GM18861 (cell line): ENCODE data around the gene GGN.
"Not testable (repeated sequence)": the region's sequence is repeated elsewhere in the genome, so short reads cannot be mapped to it uniquely, and the experiment has no call there.

Experiments
- ATAC-seq: cut with Tn5 transposase; IDR thresholded peaks from one replicate; pipeline ENCODE4 v1.9.1; 2021; ENCODE audit not compliant: unreplicated experiment

The GGN gene

GRCh38 chr19:38387550-38388348, at the start of gene GGN:
Gene GGN (minus strand): TSS chr19:38388034. CDS start chr19:38387261, 773 bp downstream.
- ATAC-seq = no peak

GRCh38 chr19:38437295-38437694, 49.5 kb upstream of the GGN start:
- no peak for ATAC-seq

GRCh38 chr19:38434549-38435051, 46.8 kb upstream of the GGN start:
- ATAC-seq = no peak

DNA sequence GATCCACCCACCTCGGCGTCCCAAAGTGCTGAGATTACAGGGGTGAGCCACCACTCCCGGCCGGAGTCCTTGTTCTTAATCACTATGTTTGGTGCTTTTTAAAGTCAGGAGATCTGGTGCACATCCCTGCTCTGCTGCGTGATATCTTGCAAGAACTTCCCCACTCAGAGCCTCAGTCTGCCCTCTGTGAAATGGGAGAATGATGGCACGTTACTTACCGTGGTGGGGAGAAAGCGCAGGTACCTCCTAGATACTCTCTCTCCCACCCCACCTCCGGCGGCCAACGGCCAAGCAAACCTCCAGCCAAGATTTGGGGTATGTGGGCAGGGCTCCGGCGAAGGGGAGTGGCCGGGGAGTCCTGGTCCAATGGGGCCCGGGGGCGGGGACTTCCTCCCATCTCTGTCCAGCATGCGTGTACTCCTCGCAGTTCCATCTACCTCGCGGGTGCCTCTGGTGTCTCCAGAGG, 45.5 kb upstream of the GGN start, which contains the start of gene RYR1:
RYR1 (plus strand) TSS at position 424 of the 466 bp plus-strand sequence. CDS start 139 bp downstream, outside the sequence.
- no peak for ATAC-seq

DNA sequence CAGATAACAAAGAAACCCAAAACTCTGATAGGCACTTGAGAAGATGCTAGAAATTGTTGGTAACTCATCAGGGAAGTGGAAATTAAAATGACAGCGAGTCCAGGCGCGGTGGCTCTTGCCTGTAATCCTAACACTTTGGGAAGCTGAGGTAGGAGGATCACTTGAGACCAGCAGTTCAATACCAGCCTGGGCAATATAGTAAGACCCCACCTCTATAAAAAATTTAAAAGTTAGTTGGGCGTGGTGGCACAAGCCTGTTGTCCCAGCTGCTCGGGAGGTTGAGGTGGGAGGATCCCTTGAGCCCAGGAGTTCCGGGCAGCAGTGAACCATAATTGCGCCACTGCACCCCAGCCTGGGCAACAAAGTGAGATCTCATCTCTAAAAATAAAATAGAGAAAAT, 43.1 kb upstream of the GGN start:
- ATAC-seq = no peak

- no peak for ATAC-seq
These were observed 42.0 kb upstream of the GGN start for GRCh38 chr19:38429811-38430156.

DNA sequence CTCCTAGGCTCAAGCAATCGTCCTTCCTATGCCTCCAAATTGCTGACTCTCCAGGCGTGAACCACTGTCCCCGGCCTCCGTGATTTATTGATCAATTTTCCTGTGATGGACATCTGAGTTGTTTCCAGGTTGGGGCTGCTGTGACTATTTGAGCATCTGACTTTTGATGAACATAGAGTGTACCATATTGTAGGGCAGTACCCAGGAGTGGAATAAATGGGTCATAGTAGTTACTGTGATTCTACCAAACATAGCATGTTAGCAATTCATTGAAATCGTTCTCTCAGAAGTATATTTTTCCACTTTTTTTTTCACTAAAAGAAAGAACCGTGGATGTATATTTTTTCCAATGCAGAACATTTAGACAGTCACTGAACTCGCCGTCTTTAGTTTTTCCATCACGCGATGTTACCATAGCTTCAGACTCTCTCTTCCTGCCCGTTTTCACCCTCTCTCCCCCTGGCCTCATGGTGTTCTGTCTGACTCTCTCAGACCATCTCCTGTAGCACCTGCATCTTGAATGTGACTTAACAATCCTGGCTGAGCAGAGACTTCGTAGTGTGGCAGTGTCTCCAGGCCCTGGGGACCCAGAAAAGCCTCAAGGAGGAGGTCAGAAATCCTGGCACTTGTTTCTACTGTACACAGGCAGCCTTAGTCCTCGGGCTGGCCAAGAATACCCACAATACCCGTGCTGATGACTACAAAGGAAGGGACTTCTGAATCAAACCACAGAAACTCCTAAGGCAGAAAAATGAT, 41.4 kb upstream of the GGN start:
- ATAC-seq = no peak

- ATAC-seq = not testable (repeated sequence)
These were observed 39.3 kb upstream of the GGN start for GRCh38 chr19:38427035-38427677.

GRCh38 chr19:38425810-38426466, 38.1 kb upstream of the GGN start, which contains the start of gene RASGRP4:
Gene RASGRP4 (minus strand): TSS chr19:38426219. CDS start chr19:38426091, 128 bp downstream.
- ATAC-seq = no peak

- no peak for ATAC-seq
These were observed 37.5 kb upstream of the GGN start for GRCh38 chr19:38425222-38425809.

GRCh38 chr19:38424272-38424671, 36.4 kb upstream of the GGN start:
- ATAC-seq = no peak

- no peak for ATAC-seq
These were observed 34.6 kb upstream of the GGN start for GRCh38 chr19:38422438-38422837.

GRCh38 chr19:38421856-38422255, 34.0 kb upstream of the GGN start:
- no peak for ATAC-seq

DNA sequence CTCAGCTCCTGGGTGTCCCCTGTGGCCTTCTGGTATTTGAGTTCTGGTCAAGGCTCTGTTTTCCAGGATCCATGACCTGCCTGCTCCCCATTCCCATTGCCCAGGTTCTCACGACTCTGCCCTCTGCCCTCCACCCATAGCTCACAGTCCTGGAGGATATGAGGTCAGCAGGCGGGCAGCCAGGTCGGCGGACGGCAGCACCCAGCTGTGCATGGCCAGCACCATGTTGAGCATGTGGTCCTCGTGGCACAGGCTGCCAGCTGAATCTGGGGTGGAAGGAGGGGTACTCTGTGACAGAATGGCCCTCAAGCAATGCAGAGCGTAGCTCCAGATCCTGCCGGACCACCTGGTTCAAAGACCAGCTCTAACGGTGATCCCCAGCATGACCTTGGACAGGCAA, 33.1 kb upstream of the GGN start:
- no peak for ATAC-seq

- no peak for ATAC-seq
These were observed 30.0 kb upstream of the GGN start for GRCh38 chr19:38417544-38418506.

GRCh38 chr19:38417146-38417543, 29.3 kb upstream of the GGN start:
- no peak for ATAC-seq

DNA sequence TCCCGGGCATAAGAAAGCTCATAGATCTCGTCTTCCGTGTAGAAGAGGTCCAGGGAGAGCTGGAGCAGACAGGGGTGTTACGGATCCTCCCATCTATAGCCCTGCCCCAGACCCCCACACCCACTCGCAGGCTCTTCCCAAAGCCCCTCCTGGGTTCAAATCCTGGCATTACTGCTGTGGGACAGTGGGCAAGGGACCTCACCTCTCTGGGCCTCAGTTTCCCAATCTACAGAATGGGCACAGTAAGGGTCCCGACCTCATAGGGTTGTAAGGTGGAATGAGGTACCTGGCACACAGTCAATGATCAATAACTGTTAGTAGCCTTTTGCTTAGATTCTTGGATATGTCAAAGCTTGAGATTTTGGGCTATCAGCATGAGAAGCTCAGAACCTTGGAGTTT, 25.6 kb upstream of the GGN start:
- ATAC-seq = no peak

DNA sequence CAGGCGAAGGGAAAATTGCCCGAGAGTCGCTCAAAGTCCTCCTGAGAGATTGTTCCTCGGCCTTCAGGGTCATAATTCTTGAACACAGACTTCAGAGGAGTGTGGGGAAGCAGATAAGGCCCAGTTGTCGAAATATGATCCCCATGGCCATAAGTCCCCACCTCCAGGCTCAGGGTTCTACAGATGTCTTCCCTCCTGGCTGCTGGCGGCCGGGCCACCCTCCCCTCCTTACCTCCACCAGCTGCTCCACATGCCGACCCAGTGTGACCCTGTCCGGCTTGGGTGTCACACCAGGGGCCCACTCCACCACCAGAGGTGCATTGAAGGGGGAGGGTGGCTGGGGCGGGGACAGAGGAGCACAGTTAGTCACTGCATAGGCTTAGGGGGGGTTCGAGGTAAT, 25.1 kb upstream of the GGN start:
- ATAC-seq = no peak

DNA sequence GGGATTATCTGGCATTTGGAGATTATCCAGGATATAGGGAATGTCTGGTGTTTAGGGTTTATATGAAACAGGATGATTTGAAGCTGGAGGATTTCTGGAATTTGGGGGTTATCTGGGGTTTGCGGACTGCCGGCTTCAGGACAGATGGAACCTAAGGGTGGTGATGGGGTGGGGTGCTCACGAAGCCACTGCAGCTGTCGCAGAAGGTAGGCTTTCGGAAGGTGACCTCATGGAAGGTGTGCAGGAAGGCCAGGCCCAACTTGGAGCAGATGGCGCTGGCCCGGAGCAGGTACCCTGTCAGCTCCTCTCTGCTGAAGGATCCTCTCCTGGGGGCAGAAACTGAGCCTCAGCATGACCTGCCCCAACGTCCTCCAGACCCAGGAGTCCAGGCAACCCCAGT, 24.7 kb upstream of the GGN start:
- no peak for ATAC-seq
